Hepatocyte (in vitro differentiated cells): ENCODE measurements around the gene MRPL44. TPM values are rescaled to one million over a fixed set of nuclear protein-coding genes. Genes with fewer than 3 reads are reported as not detected.

Experiments used
- DNase-seq: peaks from one replicate; pipeline ENCODE4 v3.0.0-alpha.2; 2016; ENCODE audit warnings: low spot score
- H2AFZ ChIP-seq: fragments of 200-600 bp; sonication (generic); 2 replicates; pipeline ENCODE4 v1.6.0; 2016; ENCODE audit warnings: antibody characterized with exemption, mild to moderate bottlenecking
- H3K27ac ChIP-seq: fragments of 200-600 bp; sonication (generic); 2 replicates; pipeline ENCODE4 v1.5.1; 2016; ENCODE audit warnings: mild to moderate bottlenecking
- H3K27me3 ChIP-seq: fragments of 200-600 bp; sonication (generic); 2 replicates; pipeline ENCODE4 v1.6.1; 2016
- H3K36me3 ChIP-seq: fragments of 200-600 bp; sonication (generic); replicated peaks from 2 replicates; pipeline ENCODE4 v1.5.1; 2016; ENCODE audit warnings: low read depth; ENCODE audit not compliant: insufficient read depth
- H3K4me1 ChIP-seq: fragments of 200-600 bp; sonication (generic); 2 replicates; pipeline ENCODE4 v1.5.1; 2016; ENCODE audit warnings: mild to moderate bottlenecking, moderate library complexity; ENCODE audit not compliant: insufficient read depth
- H3K4me2 ChIP-seq: fragments of 200-600 bp; sonication (generic); 2 replicates; pipeline ENCODE4 v1.6.0; 2016
- H3K4me3 ChIP-seq: fragments of 200-600 bp; sonication (generic); 2 replicates; pipeline ENCODE4 v1.5.1; 2016; ENCODE audit warnings: mild to moderate bottlenecking
- H3K79me2 ChIP-seq: fragments of 200-600 bp; sonication (generic); 2 replicates; pipeline ENCODE4 v1.6.0; 2017; ENCODE audit warnings: mild to moderate bottlenecking
- H3K9me2 ChIP-seq: fragments of 200-600 bp; sonication (generic); replicated peaks from 2 replicates; pipeline ENCODE4 v1.6.0; 2017; ENCODE audit warnings: mild to moderate bottlenecking; ENCODE audit not compliant: insufficient read depth
- H3K9me3 ChIP-seq: fragments of 200-600 bp; sonication (generic); 2 replicates; pipeline ENCODE4 v1.5.1; 2016; ENCODE audit warnings: low read depth, mild to moderate bottlenecking
- H4K20me1 ChIP-seq: fragments of 200-600 bp; sonication (generic); 2 replicates; pipeline ENCODE4 v1.6.0; 2016; ENCODE audit warnings: mild to moderate bottlenecking; ENCODE audit not compliant: insufficient read depth, poor library complexity, severe bottlenecking
- EZH2 ChIP-seq: fragments of 200-600 bp; sonication (generic); IDR thresholded peaks from 2 replicates; pipeline ENCODE4 v1.6.1; 2016; ENCODE audit warnings: antibody characterized with exemption, mild to moderate bottlenecking, borderline replicate concordance
- EZH2phosphoT487 ChIP-seq: fragments of 200-600 bp; sonication (generic); IDR thresholded peaks from one replicate; pipeline ENCODE4 v1.6.1; 2018; ENCODE audit warnings: antibody characterized with exemption, mild to moderate bottlenecking, low read depth, moderate library complexity; ENCODE audit not compliant: unreplicated experiment, severe bottlenecking
- WGBS: methylation state at CpG from one replicate; pipeline ENCODE4 v1.1.6; 2016; ENCODE audit warnings: low lambda C conversion rate; ENCODE audit errors: missing lambda C conversion rate; 5-methylcytosine and 5-hydroxymethylcytosine counted together
- polyA plus RNA-seq: library from polyadenylated mRNA; unstranded; fragments of >200 nt; fragmentation: Nextera tagmentation; extraction: Ambion mirVana; gene quantifications from 2 replicates; pipeline ENCODE4 v1.2.1, GENCODE V29; 2016
- total RNA-seq: library from RNA; depleted of rRNA; stranded (reverse); fragments of >200 nt; gene quantifications from 2 replicates; pipeline ENCODE4 v1.2.3, GENCODE V29; 2014
- TF ChIP-seq, protein P1 (sequence below): fragments of 200-600 bp; sonication (generic); IDR thresholded peaks from 2 replicates; pipeline ENCODE4 v1.5.1; 2016; ENCODE audit warnings: antibody characterized with exemption, mild to moderate bottlenecking; ENCODE audit not compliant: poor library complexity

Gene MRPL44
- total and polyA plus RNA-seq, 2 experiments from 2014 or later: 29.0 to 46.5 TPM

DNA sequence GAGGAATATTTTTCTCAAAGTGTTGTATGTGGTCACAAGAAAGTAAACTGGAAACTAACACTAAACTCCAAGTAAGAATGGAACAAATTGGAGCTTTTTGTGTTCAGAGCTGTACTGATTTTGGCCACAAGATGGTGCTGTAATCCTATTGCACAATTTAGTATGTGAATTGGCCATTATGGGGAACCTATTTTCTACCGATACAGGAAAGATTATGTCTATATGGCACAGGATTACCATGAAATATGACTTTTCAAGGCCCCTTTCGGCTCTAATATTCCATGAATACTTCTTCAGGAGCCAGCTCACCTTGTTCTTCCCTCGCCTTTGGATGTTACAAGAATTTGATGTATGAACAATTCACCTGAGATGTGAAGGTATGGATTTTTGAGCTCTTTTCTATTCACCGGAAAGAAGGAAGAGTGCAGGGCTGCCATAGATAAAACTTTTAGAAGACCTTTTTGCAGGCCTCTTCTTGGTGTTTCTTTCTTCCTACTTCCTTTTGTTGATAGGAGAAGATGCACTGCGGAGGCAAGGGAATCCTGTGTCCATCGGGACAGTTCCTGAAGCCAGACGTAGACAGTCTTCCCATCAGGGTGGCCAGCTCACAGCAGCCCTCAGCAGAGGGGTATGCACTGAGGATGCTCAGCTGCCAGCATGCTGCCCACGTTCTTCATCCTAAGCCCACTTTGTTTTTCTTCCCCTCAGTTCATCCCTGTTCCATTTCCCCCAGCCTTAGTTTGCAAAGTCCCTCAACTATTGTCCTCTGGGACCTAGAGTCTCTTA is 13.3 kb downstream of the MRPL44 start:
- WGBS: 70% methylated on average over 8 of the region's 8 CpGs

DNA sequence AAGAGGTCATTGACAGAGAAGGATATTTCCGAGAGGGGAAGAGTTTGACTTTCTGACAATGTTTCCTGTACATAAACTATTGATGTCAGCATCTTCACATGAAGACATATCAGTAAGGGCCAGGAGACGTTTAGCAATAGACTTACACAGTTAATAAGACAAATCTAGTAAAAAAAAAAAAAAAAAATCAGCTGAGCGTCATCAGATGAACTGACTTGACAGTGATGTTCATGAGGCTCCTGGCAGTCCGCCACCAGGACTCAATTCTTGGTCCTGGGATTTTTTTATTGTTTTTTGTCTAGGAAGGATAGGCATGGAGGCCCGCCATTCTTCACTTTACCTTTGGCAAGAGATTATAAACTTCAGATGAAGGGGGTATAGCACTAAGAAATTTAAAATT is 14.5 kb downstream of the MRPL44 start:
- no peak overlapping the region for H3K27ac ChIP-seq
- H3K4me3 ChIP-seq: no peak overlapping the region
- H3K4me1 ChIP-seq: no peaks in the 10 kb centered on the region
- no peaks in the 10 kb centered on the region for H3K27me3 ChIP-seq
- TF ChIP-seq EZH2 (no peak), EZH2phosphoT487 (no peak)
- TF ChIP-seq, protein P1, sequence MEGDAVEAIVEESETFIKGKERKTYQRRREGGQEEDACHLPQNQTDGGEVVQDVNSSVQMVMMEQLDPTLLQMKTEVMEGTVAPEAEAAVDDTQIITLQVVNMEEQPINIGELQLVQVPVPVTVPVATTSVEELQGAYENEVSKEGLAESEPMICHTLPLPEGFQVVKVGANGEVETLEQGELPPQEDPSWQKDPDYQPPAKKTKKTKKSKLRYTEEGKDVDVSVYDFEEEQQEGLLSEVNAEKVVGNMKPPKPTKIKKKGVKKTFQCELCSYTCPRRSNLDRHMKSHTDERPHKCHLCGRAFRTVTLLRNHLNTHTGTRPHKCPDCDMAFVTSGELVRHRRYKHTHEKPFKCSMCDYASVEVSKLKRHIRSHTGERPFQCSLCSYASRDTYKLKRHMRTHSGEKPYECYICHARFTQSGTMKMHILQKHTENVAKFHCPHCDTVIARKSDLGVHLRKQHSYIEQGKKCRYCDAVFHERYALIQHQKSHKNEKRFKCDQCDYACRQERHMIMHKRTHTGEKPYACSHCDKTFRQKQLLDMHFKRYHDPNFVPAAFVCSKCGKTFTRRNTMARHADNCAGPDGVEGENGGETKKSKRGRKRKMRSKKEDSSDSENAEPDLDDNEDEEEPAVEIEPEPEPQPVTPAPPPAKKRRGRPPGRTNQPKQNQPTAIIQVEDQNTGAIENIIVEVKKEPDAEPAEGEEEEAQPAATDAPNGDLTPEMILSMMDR: no peak
- 88% methylated on average over 5 of the region's 5 CpGs for WGBS
- no peaks in the 10 kb centered on the region for H3K9me2 ChIP-seq
- no peak overlapping the region for H3K4me2 ChIP-seq
- H2AFZ ChIP-seq: no peak overlapping the region
- no peaks in the 10 kb centered on the region for H3K9me3 ChIP-seq
- no peaks in the 10 kb centered on the region for H4K20me1 ChIP-seq
- DNase-seq: no peak
- no peaks in the 10 kb centered on the region for H3K79me2 ChIP-seq
- H3K36me3 ChIP-seq: no peaks in the 10 kb centered on the region

More for the DNA sequence above, 13.3 kb downstream of the MRPL44 start:
- Histone ChIP-seq H3K4me1 (no peaks in the 10 kb centered on the region), H3K9me2 (no peaks in the 10 kb centered on the region), H3K27me3 (no peaks in the 10 kb centered on the region), H3K4me2 (no peak overlapping the region), H3K36me3 (no peaks in the 10 kb centered on the region), H3K79me2 (no peaks in the 10 kb centered on the region), H3K27ac (no peak overlapping the region), H2AFZ (no peak overlapping the region), H4K20me1 (no peaks in the 10 kb centered on the region), H3K9me3 (no peaks in the 10 kb centered on the region), H3K4me3 (no peak overlapping the region)
- peak; percentile 70 for DNase-seq
- no peak for TF ChIP-seq EZH2
- TF ChIP-seq, protein P1: peak; percentile 93

DNA sequence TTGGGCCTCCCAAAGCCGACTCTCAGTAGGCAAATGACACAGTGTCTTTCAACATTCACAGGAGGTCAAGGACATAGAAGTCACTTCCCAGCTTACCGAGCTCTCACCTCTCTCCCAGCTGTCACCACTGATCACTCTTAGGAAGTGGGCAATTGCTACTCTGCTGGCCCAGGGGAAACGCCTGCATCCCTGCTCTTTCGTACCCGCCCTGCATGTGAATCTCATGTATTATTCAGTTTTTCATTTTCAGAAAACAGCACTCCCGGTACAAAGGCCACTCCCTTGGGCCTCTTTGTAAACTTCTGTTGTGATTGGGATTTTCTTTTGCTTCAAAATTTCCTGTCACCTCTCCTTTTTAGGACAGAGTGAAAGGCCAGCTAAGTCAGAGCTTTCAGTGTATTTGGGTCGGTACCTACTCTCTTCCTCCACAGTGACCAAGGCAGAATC is 15.4 kb downstream of the MRPL44 start:
- Histone ChIP-seq H3K79me2 (no peaks in the 10 kb centered on the region), H3K4me3 (no peak overlapping the region), H3K9me2 (no peaks in the 10 kb centered on the region), H2AFZ (no peak overlapping the region), H3K4me2 (no peak overlapping the region), H3K36me3 (no peaks in the 10 kb centered on the region), H3K9me3 (no peaks in the 10 kb centered on the region), H3K27me3 (no peaks in the 10 kb centered on the region), H3K27ac (no peak overlapping the region), H3K4me1 (no peaks in the 10 kb centered on the region), H4K20me1 (no peaks in the 10 kb centered on the region)
- no peak for TF ChIP-seq EZH2phosphoT487
- no peak for TF ChIP-seq EZH2
- TF ChIP-seq, protein P1: no peak
- DNase-seq: no peak
- WGBS: 80% methylated on average over 7 of the region's 7 CpGs
